ENCODE results near the gene MITD1. TPM values are rescaled to one million over a fixed set of nuclear protein-coding genes. Genes with fewer than 3 reads are reported as not detected.

Gene MITD1
- 24.0 to 35.8 TPM (median 26.7 TPM) in 5 replicates for total RNA-seq (2022; extraction: Qiagen RNA extraction)

GRCh38 chr2:99180755-99181623 is at the start of gene MITD1, which contains the start of gene MRPL30:
MITD1 (minus strand) TSS chr2:99181058; CDS start chr2:99180981, 77 bp downstream.
MRPL30 (plus strand) TSS chr2:99181184; CDS start chr2:99186204, 5,020 bp downstream.

GRCh38 chr2:99154643-99155536 is 26.0 kb downstream of the MITD1 start, which contains the start of the genes LIPT1 and TSGA10:
LIPT1 (plus strand) TSS chr2:99154967; CDS start chr2:99161958, 6,991 bp downstream.
TSGA10 (minus strand) TSS chr2:99154942; CDS start chr2:99109439, 45,503 bp downstream.

GRCh38 chr2:99141110-99142108 is 39.4 kb downstream of the MITD1 start, which contains the start of gene C2orf15:
C2orf15 (plus strand) TSS chr2:99141707; CDS start chr2:99150559, 8,852 bp downstream.

Other genes with a start within 250 kb of the MITD1 start
- gene CRACDL, start 244.8 kb downstream of the MITD1 start, total RNA-seq (2022; extraction: Qiagen RNA extraction) = 0.97 to 2.0 TPM (median 1.4 TPM) in 5 replicates
- gene C2orf15, start 39.4 kb downstream of the MITD1 start, total RNA-seq (2022; extraction: Qiagen RNA extraction) = 0.39 to 0.95 TPM (median 0.54 TPM) in 5 replicates
- gene TSGA10, start 26.1 kb downstream of the MITD1 start, total RNA-seq (2022; extraction: Qiagen RNA extraction) = 1.8 to 5.3 TPM (median 4.6 TPM) in 5 replicates
- gene LIPT1, start 26.1 kb downstream of the MITD1 start, total RNA-seq (2022; extraction: Qiagen RNA extraction) = 3.2 to 3.8 TPM (median 3.7 TPM) in 5 replicates
- 31.6 to 70.5 TPM (median 32.1 TPM) in 5 replicates for gene MRPL30, start 126 bp upstream of the MITD1 start, total RNA-seq (2022; extraction: Qiagen RNA extraction)
- gene LYG2, start 74.6 kb upstream of the MITD1 start, total RNA-seq (2022; extraction: Qiagen RNA extraction) = not detected in 5 replicates
- gene LYG1, start 120.1 kb upstream of the MITD1 start, total RNA-seq (2022; extraction: Qiagen RNA extraction) = 0.82 to 2.2 TPM (median 1.4 TPM) in 5 replicates
- 37.8 to 55.6 TPM (median 39.8 TPM) in 5 replicates for gene TXNDC9, start 155.3 kb upstream of the MITD1 start, total RNA-seq (2022; extraction: Qiagen RNA extraction)
- 55.0 to 81.0 TPM (median 55.7 TPM) in 5 replicates for gene EIF5B, start 156.3 kb upstream of the MITD1 start, total RNA-seq (2022; extraction: Qiagen RNA extraction)